Fibroblast of the conjunctiva (primary cell): ENCODE measurements around the gene RYR2.
A peak's percentile ranks its signal among the peaks of the same experiment; 100 is the strongest.
"Not testable (repeated sequence)": the region's sequence is repeated elsewhere in the genome, so short reads cannot be mapped to it uniquely, and the experiment has no call there.

ENCODE experiments used
- DNase-seq: peaks from one replicate; pipeline ENCODE4 v3.0.0-alpha.2; 2010; ENCODE audit warnings: low read depth

RYR2 gene

GRCh38 chr1:237353918-237354317 is 311.9 kb downstream of the RYR2 start:
- no peak for DNase-seq

- DNase-seq: no peak
Measured at GRCh38 chr1:237355022-237355421, 313.0 kb downstream of the RYR2 start.

- no peak for DNase-seq
Measured at GRCh38 chr1:237358555-237358954, 316.6 kb downstream of the RYR2 start.

GRCh38 chr1:237367758-237368157 is 325.8 kb downstream of the RYR2 start:
- DNase-seq: no peak

- DNase-seq: not testable (repeated sequence)
Measured at GRCh38 chr1:237371477-237371876, 329.5 kb downstream of the RYR2 start.

- DNase-seq: peak; percentile 56
Measured at GRCh38 chr1:237383791-237384190, 341.8 kb downstream of the RYR2 start.

- no peak for DNase-seq
Measured at GRCh38 chr1:237384213-237384612, 342.2 kb downstream of the RYR2 start.

GRCh38 chr1:237386362-237387143 is 344.6 kb downstream of the RYR2 start:
- DNase-seq: peak; percentile 18

- DNase-seq: no peak
Measured at GRCh38 chr1:237387144-237387505, 345.1 kb downstream of the RYR2 start.

- DNase-seq: no peak
Measured at GRCh38 chr1:237390823-237391222, 348.8 kb downstream of the RYR2 start.

GRCh38 chr1:237393632-237394031 is 351.6 kb downstream of the RYR2 start:
- DNase-seq: no peak

- DNase-seq: no peak
Measured at GRCh38 chr1:237394281-237394680, 352.3 kb downstream of the RYR2 start.

- no peak for DNase-seq
Measured at GRCh38 chr1:237396426-237396825, 354.4 kb downstream of the RYR2 start.

- no peak for DNase-seq
Measured at GRCh38 chr1:237398751-237399150, 356.8 kb downstream of the RYR2 start.

GRCh38 chr1:237405912-237406311 is 363.9 kb downstream of the RYR2 start:
- no peak for DNase-seq

- DNase-seq: no peak
Measured at GRCh38 chr1:237411621-237412020, 369.6 kb downstream of the RYR2 start.

- no peak for DNase-seq
Measured at GRCh38 chr1:237416924-237417655, 375.1 kb downstream of the RYR2 start.

GRCh38 chr1:237428809-237429208 is 386.8 kb downstream of the RYR2 start:
- DNase-seq: no peak

- DNase-seq: no peak
Measured at GRCh38 chr1:237429252-237429651, 387.3 kb downstream of the RYR2 start.

- no peak for DNase-seq
Measured at GRCh38 chr1:237431448-237431847, 389.5 kb downstream of the RYR2 start.

GRCh38 chr1:237440346-237440745 is 398.4 kb downstream of the RYR2 start:
- DNase-seq: no peak

- DNase-seq: no peak
Measured at GRCh38 chr1:237444120-237444790, 402.3 kb downstream of the RYR2 start.

- no peak for DNase-seq
Measured at GRCh38 chr1:237448042-237448441, 406.1 kb downstream of the RYR2 start.
